Adrenal gland (tissue), 5 donors: ENCODE results near the gene GPNMB.

ENCODE experiments used
- CTCF ChIP-seq, 6 experiments: fragments of 450-650 bp in 4 of 6; fragments of 200-600 bp in 2 of 6; sonication (generic) in 1 of 6; IDR thresholded peaks; 1 replicate in 5 of 6; 2 replicates in 1 of 6; pipeline versions ENCODE4 v1.5.1 to v1.8.0; 2016 to 2021; ENCODE audit warnings: antibody characterized with exemption in 6 of 6, mild to moderate bottlenecking in 2 of 6, moderate library complexity in 1 of 6
- POLR2A ChIP-seq, 2 donors: fragments of 450-650 bp; IDR thresholded peaks; one replicate each; pipeline ENCODE4 v1.6.1; 2017; ENCODE audit warnings: antibody characterized with exemption in 2 of 2, mild to moderate bottlenecking in 2 of 2, moderate library complexity in 1 of 2
- donor health status: DM: no; HTN: no; CAD: no.

GRCh38 chr7:23200331-23200730 is 46.2 kb upstream of the GPNMB start:
- TF ChIP-seq CTCF (IDR thresholded peaks at IDR 0.05), result no peak
- TF ChIP-seq POLR2A (IDR thresholded peaks at IDR 0.05), result no peak
